Panc1 (cell line): Measurements from ENCODE around the gene SMAD6. TPM values are rescaled to one million over a fixed set of nuclear protein-coding genes. Genes with fewer than 3 reads are reported as not detected.

Source experiments
- ATAC-seq: fragments of 200-7000 bp; cut with Tn5 transposase; 2 replicates; pipeline ENCODE4 v1.9.1; 2020; ENCODE audit warnings: mild to moderate bottlenecking, moderate library complexity
- BruUV-seq: library from RNA; stranded (reverse); fragments of 400-500 nt; replicated peaks from 2 replicates; lab custom pipeline; 2021; lab: Mats Ljungman, UMichigan
- CTCF ChIA-PET: fragments of 300-600 bp; sonication (Branson Sonifier 250); formaldehyde crosslinking; loops from one replicate; lab custom pipeline; 2022; ENCODE audit warnings: antibody characterized with exemption; lab: Charles Lee
- POLR2A ChIA-PET: fragments of 300-600 bp; sonication (Branson Sonifier 250); formaldehyde crosslinking; loops from one replicate; lab custom pipeline; 2022; ENCODE audit warnings: antibody characterized with exemption; lab: Charles Lee
- DNase-seq: peaks from one replicate; pipeline ENCODE4 v3.0.0-alpha.2; 2010; ENCODE audit warnings: low read depth, low spot score
- H3K27ac ChIP-seq: 2 replicates; pipeline ENCODE4 v1.5.1; 2011; ENCODE audit warnings: mild to moderate bottlenecking, low read length, inconsistent platforms
- H3K27me3 ChIP-seq: fragments of 200-500 bp; sonication (Bioruptor generic); 2 replicates; pipeline ENCODE4 v1.6.0; 2014; ENCODE audit warnings: low read length, inconsistent platforms; ENCODE audit not compliant: control insufficient read depth, insufficient read depth
- H3K36me3 ChIP-seq: fragments of 200-500 bp; sonication (Bioruptor generic); 2 replicates; pipeline ENCODE4 v1.5.1; 2014; ENCODE audit warnings: inconsistent platforms, mild to moderate bottlenecking, low read length, moderate library complexity; ENCODE audit not compliant: control insufficient read depth, insufficient read depth
- H3K4me1 ChIP-seq: 2 replicates; pipeline ENCODE4 v1.5.1; 2011; ENCODE audit warnings: inconsistent platforms, mild to moderate bottlenecking, low read length, moderate library complexity; ENCODE audit not compliant: control insufficient read depth, insufficient read depth
- H3K4me3 ChIP-seq, 2 experiments: 2 replicates each; pipeline ENCODE4 v1.5.1; 2011 to 2012; ENCODE audit warnings: low read depth in 2 of 2, low read length in 2 of 2, mild to moderate bottlenecking in 2 of 2, inconsistent platforms in 1 of 2, moderate library complexity in 1 of 2
- H3K9me3 ChIP-seq: fragments of 200-500 bp; sonication (Bioruptor generic); 2 replicates; pipeline ENCODE4 v1.5.1; 2014; ENCODE audit warnings: low read depth, mild to moderate bottlenecking, inconsistent platforms, low read length, moderate library complexity; ENCODE audit not compliant: control insufficient read depth, insufficient read depth
- POLR2AphosphoS5 ChIP-seq: IDR thresholded peaks from 2 replicates; pipeline ENCODE4 v1.6.1; 2012; ENCODE audit warnings: mild to moderate bottlenecking, low read depth, low read length, moderate library complexity
- REST ChIP-seq, 2 experiments: IDR thresholded peaks; 2 replicates each; pipeline ENCODE4 v1.6.1; 2011 to 2012; ENCODE audit warnings: low read depth in 2 of 2, control low read depth in 1 of 2, low read length in 1 of 2, mild to moderate bottlenecking in 1 of 2, moderate library complexity in 1 of 2; ENCODE audit not compliant: insufficient read depth in 1 of 2
- SIN3A ChIP-seq: IDR thresholded peaks from 2 replicates; pipeline ENCODE4 v1.6.1; 2012; ENCODE audit warnings: low read depth, mild to moderate bottlenecking, low read length, moderate library complexity, borderline replicate concordance; ENCODE audit not compliant: insufficient read depth
- TCF7L2 ChIP-seq: IDR thresholded peaks from 2 replicates; pipeline ENCODE4 v1.6.1; 2011; ENCODE audit warnings: mild to moderate bottlenecking, low read depth, low read length, inconsistent platforms
- in situ Hi-C: cut with HindIII; loops from 2 replicates; pipeline ENCODE4 v1.10.0; 2016; ENCODE audit warnings: low sequenced_read_pairs, low pct_unique_long_range_greater_than_20kb
- intact Hi-C: fragments of 100-400 bp; cut with micrococcal nuclease; formaldehyde crosslinking; loops from one replicate; pipeline ENCODE4 v1.10.0; 2022; ENCODE audit not compliant: unreplicated experiment
- total RNA-seq: library from RNA; stranded (reverse); gene quantifications from one replicate; pipeline ENCODE4 v1.2.1, GENCODE V29; 2021; ENCODE audit not compliant: unreplicated experiment
- TF ChIP-seq, protein P1 (sequence below): fragments of 450-650 bp; IDR thresholded peaks from 2 replicates; pipeline ENCODE4 v1.5.1; 2017; ENCODE audit warnings: mild to moderate bottlenecking

Gene SMAD6
- total RNA-seq, 1 experiment from 2014 or later, result 45.9 TPM

GRCh38 chr15:66779331-66780009 lies 77.4 kb downstream of the SMAD6 start:
- POLR2A ChIA-PET, result no interaction called here
- BruUV-seq, result no TSS peak
- ATAC-seq, result peak; percentile 59
- in situ Hi-C loops (no loop called here), intact Hi-C loops (no loop called here)
- no peaks in the 10 kb centered on the region for H3K36me3 ChIP-seq
- peaks cover 64% of the 10 kb centered on the region for H3K4me1 ChIP-seq
- CTCF ChIA-PET, result interaction anchor here (0.6 to 0.8 kb wide), 2 partner anchors 59 to 78 kb away, joined by 3 to 6 read pairs; no protein-coding TSS in a partner anchor
- H3K27me3 ChIP-seq, result no peaks in the 10 kb centered on the region
- H3K27ac ChIP-seq, result peak overlapping the region; percentile 86
- no peak overlapping the region for H3K4me3 ChIP-seq
- H3K9me3 ChIP-seq, result no peaks in the 10 kb centered on the region
- DNase-seq, result no peak
- TF ChIP-seq POLR2AphosphoS5 (no peak), SIN3A (no peak), REST (IDR thresholded peaks at IDR 0.05; ENCODE audit: insufficient read depth in 1 of 2, low read depth in 2 of 2, low read length in 1 of 2) (no peak), TCF7L2 (no peak)
- TF ChIP-seq, protein P1, sequence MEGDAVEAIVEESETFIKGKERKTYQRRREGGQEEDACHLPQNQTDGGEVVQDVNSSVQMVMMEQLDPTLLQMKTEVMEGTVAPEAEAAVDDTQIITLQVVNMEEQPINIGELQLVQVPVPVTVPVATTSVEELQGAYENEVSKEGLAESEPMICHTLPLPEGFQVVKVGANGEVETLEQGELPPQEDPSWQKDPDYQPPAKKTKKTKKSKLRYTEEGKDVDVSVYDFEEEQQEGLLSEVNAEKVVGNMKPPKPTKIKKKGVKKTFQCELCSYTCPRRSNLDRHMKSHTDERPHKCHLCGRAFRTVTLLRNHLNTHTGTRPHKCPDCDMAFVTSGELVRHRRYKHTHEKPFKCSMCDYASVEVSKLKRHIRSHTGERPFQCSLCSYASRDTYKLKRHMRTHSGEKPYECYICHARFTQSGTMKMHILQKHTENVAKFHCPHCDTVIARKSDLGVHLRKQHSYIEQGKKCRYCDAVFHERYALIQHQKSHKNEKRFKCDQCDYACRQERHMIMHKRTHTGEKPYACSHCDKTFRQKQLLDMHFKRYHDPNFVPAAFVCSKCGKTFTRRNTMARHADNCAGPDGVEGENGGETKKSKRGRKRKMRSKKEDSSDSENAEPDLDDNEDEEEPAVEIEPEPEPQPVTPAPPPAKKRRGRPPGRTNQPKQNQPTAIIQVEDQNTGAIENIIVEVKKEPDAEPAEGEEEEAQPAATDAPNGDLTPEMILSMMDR, result no peak

DNA sequence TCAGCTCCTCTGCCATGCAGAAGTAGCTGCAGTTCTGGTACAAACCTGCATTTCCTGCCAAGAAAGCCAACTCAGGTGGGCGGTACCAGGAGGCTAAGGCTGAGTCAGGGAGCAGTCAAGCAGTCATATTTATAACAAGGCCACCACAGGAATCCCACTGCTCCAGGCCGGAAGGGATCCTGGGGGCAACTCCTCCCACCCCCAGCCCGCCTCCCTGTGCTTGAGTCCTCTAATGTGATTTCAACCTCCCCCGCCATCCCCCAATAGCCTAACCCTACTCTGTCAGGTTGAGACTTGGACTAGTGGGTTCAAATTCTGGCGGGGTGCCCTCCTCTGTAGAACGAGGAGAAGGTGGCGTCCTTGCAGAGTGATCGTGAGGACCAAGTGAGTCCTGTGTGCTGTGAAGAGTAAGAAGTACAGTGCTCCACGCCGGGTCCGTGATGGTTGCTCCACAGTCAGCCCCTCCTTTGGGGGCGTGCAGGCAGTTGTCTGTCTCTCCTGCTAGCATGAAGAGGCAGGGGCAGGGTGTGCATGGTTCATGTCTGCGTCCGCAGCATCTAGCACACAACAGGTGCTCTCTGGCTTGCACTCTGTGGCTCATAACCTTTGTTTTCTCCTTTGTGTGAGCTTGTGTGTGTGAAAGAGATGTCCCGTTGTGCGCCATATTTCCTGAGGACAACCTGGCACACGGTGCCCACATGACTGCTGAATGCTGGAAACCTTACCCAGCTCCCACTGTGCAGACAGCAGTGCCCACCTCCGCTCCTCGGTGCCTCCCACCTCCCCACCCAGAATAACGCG lies 78.3 kb downstream of the SMAD6 start:
- Histone ChIP-seq H3K36me3 (no peaks in the 10 kb centered on the region), H3K27ac (peak overlapping the region; percentile 86), H3K4me3 (no peak overlapping the region), H3K27me3 (no peaks in the 10 kb centered on the region), H3K9me3 (no peaks in the 10 kb centered on the region), H3K4me1 (peaks cover 63% of the 10 kb centered on the region)
- in situ Hi-C loops (no loop called here), intact Hi-C loops (no loop called here)
- ChIA-PET CTCF (interaction anchor here (0.5 to 0.8 kb wide), 2 partner anchors 74 to 79 kb away, joined by 6 to 8 read pairs; no protein-coding TSS in a partner anchor), POLR2A (interaction anchor here (0.5 kb wide), 1 partner anchor 34 kb away, joined by 12 read pairs; no protein-coding TSS in a partner anchor)
- ATAC-seq (peak; percentile 71), DNase-seq (no peak)
- no TSS peak for BruUV-seq
- TF ChIP-seq POLR2AphosphoS5 (no peak), SIN3A (no peak), REST (IDR thresholded peaks at IDR 0.05; ENCODE audit: insufficient read depth in 1 of 2, low read depth in 2 of 2, low read length in 1 of 2) (no peak), TCF7L2 (no peak)
- TF ChIP-seq, protein P1, result no peak
